Gastroesophageal sphincter (tissue), 3 donors: ENCODE results near the gene S100A4.

Source experiments
- CTCF ChIP-seq, 4 experiments: fragments of 200-600 bp in 2 of 4; fragments of 450-650 bp in 2 of 4; sonication (generic) in 1 of 4; IDR thresholded peaks; one replicate each; pipeline ENCODE4 v1.5.1; 2017 to 2019; ENCODE audit warnings: antibody characterized with exemption in 4 of 4, mild to moderate bottlenecking in 2 of 4, moderate library complexity in 2 of 4
- EP300 ChIP-seq: sonication (generic); formaldehyde crosslinking; IDR thresholded peaks from one replicate; pipeline ENCODE4 v1.6.1; 2017; ENCODE audit warnings: antibody characterized with exemption, mild to moderate bottlenecking
- POLR2AphosphoS5 ChIP-seq: sonication (generic); formaldehyde crosslinking; IDR thresholded peaks from one replicate; pipeline ENCODE4 v1.6.1; 2017; ENCODE audit warnings: antibody characterized with exemption

GRCh38 chr1:153560771-153561465, 15.3 kb upstream of the S100A4 start:
- TF ChIP-seq EP300 (no peak), CTCF (IDR thresholded peaks at IDR 0.05) (no peak), POLR2AphosphoS5 (no peak)
